Colonic mucosa (tissue), 4 donors: ENCODE measurements around the gene MEGF6. TPM values are rescaled to one million over a fixed set of nuclear protein-coding genes. Genes with fewer than 3 reads are reported as not detected.

ENCODE experiments used
- DNase-seq: peaks from one replicate; pipeline ENCODE4 v3.0.0-alpha.2; 2020
- H3K27ac ChIP-seq: fragments of 200-600 bp; one replicate; pipeline ENCODE4 v1.8.0; 2021
- H3K27me3 ChIP-seq: fragments of 200-600 bp; one replicate; pipeline ENCODE4 v1.8.0; 2021
- H3K36me3 ChIP-seq: fragments of 200-600 bp; one replicate; pipeline ENCODE4 v1.8.0; 2021
- H3K4me1 ChIP-seq: fragments of 200-600 bp; one replicate; pipeline ENCODE4 v1.8.0; 2021; ENCODE audit warnings: mild to moderate bottlenecking
- H3K4me3 ChIP-seq: fragments of 200-600 bp; one replicate; pipeline ENCODE4 v1.8.0; 2021
- H3K9ac ChIP-seq, 2 donors: one replicate each; pipeline ENCODE4 v1.7.0; 2013; ENCODE audit warnings: control low read depth in 2 of 2, low read depth in 2 of 2, low read length in 2 of 2
- H3K9me3 ChIP-seq: fragments of 200-600 bp; one replicate; pipeline ENCODE4 v1.8.0; 2021
- intact Hi-C: fragments of 100-400 bp; cut with DNase I; formaldehyde crosslinking; loops from one replicate; pipeline ENCODE4 v1.14.1; 2022
- total RNA-seq, 2 donors: library from RNA; stranded (reverse); fragmentation: NEBNext Ultra II Directional in 1 of 2; extraction: Animal tissue kit (Norgen Biotek cat#: 25700) in 1 of 2; gene quantifications; one replicate each; pipeline ENCODE4 v1.2.1, GENCODE V29; 2021
- TF ChIP-seq, protein P1 (sequence below): fragments of 200-600 bp; IDR thresholded peaks from one replicate; pipeline ENCODE4 v1.8.0; 2022; ENCODE audit warnings: antibody characterized with exemption, mild to moderate bottlenecking
- donor health status: healthy.
- donor health status: DM: no; HTN: no; CAD: no.
- donor health status: DM: no; HTN: no; CAD: no.

MEGF6 gene
- total RNA-seq, 2 donors from 2014 or later, result 5.2 to 6.4 TPM

DNA sequence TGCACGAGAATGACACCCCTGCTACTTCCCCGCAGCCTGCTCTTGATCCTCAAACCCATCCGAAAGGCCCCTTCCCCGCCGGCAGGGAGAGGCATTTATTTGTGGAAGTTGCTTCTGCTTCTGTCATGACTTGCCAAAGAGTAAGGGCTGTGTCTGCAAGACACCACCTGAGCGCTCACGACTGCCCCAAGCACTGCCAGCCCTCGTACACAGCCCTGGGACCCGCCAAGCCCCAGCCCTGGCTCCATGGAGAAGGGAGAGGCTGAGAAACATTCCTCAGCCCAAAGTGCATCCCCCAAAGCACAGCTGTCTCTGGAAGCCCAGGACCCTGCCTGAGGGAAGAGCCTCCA lies 7.2 kb upstream of the MEGF6 start:
- Histone ChIP-seq H3K9ac (no peak overlapping the region), H3K4me3 (no peak overlapping the region), H3K27ac (no peak overlapping the region), H3K9me3 (no peaks in the 10 kb centered on the region), H3K36me3 (no peaks in the 10 kb centered on the region), H3K4me1 (no peaks in the 10 kb centered on the region), H3K27me3 (no peaks in the 10 kb centered on the region)
- TF ChIP-seq, protein P1, sequence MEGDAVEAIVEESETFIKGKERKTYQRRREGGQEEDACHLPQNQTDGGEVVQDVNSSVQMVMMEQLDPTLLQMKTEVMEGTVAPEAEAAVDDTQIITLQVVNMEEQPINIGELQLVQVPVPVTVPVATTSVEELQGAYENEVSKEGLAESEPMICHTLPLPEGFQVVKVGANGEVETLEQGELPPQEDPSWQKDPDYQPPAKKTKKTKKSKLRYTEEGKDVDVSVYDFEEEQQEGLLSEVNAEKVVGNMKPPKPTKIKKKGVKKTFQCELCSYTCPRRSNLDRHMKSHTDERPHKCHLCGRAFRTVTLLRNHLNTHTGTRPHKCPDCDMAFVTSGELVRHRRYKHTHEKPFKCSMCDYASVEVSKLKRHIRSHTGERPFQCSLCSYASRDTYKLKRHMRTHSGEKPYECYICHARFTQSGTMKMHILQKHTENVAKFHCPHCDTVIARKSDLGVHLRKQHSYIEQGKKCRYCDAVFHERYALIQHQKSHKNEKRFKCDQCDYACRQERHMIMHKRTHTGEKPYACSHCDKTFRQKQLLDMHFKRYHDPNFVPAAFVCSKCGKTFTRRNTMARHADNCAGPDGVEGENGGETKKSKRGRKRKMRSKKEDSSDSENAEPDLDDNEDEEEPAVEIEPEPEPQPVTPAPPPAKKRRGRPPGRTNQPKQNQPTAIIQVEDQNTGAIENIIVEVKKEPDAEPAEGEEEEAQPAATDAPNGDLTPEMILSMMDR, result no peak
- intact Hi-C loops, result loop anchor here (2.0 to 5.0 kb wide), 2 partner anchors 51 to 126 kb away; no protein-coding TSS in a partner anchor
- DNase-seq, result no peak

- no peaks in the 10 kb centered on the region for H3K27me3 ChIP-seq
- H3K4me3 ChIP-seq, result no peak overlapping the region
- H3K4me1 ChIP-seq, result no peaks in the 10 kb centered on the region
- TF ChIP-seq, protein P1, result no peak
- DNase-seq, result no peak
- no peak overlapping the region for H3K9ac ChIP-seq
- no peaks in the 10 kb centered on the region for H3K36me3 ChIP-seq
- intact Hi-C loops, result loop anchor here (2.0 to 5.0 kb wide), 2 partner anchors 51 to 125 kb away; no protein-coding TSS in a partner anchor
- no peaks in the 10 kb centered on the region for H3K9me3 ChIP-seq
- H3K27ac ChIP-seq, result no peak overlapping the region
These were observed 6.6 kb upstream of the MEGF6 start for GRCh38 chr1:3617806-3618345.

DNA sequence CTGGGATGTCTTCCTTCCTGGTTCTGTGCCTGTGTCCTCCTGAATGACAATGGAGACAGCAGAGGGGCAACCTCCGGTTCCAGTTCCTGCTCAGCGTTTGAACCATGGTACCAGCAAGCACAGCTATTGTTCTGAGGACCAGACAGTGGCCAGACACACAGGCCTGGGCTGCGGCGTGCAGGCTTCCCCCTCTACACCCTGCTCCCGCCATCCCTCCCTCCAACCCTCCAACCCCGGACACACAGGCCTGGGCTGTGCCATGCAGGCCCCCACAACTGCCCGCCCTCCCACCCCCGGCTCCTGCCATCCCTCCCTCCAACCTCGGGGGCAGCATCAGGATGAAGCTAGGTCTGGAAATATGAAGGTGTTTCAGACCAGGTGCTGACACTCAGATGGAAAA lies 5.6 kb upstream of the MEGF6 start:
- intact Hi-C loops, result loop anchor here (5.0 kb wide), 1 partner anchor 50 kb away; no protein-coding TSS in a partner anchor
- DNase-seq, result no peak
- no peaks in the 10 kb centered on the region for H3K36me3 ChIP-seq
- no peaks in the 10 kb centered on the region for H3K9me3 ChIP-seq
- no peak overlapping the region for H3K4me3 ChIP-seq
- H3K4me1 ChIP-seq, result no peaks in the 10 kb centered on the region
- no peak overlapping the region for H3K9ac ChIP-seq
- no peak overlapping the region for H3K27ac ChIP-seq
- TF ChIP-seq, protein P1, result no peak
- H3K27me3 ChIP-seq, result no peaks in the 10 kb centered on the region

DNA sequence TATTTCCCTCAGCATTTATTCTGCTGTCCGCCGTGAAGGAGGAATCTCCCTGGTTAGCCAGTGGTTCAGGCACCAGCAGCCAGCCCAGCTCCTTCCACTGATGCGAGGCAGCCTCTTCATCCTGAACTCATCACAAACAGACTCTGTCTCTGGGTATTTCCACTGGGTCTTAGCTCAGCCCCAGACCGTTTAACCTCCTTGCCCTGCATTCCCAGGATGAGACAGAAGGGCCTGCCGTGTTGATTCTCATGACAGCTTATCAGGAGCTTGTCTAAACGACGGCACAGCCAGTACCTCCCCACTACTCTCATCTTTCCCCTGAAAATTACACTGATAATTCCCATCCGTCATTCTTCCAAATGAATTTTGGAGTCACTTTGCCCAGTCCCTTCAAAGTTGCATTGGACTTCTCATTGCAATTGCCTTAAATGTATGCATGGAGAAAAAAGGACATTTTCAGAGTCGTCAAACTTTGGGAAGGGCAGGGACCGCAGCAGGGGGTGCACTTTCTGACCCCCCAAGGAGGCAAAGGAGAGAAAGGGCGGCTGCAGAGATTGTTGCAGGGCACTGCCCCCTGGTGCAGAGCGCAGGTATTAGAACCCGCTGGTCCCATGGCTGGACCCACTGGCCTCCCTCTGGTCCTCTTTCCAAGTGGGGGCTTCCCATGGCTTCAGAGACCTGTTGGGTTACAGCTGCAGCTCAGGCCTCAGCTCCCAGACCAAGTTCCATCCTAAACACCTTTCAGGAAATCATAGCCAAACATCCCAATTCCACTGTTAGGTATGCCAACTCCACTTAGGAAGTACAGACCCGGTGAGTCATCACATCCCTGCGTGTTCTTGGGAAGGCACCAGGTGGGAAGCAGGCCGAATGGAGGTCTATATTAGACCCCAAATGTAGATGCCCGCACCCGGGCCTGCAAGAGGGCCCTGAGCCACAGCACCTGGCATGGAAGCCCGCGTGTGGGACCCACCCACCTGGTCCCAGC lies 3.7 kb upstream of the MEGF6 start:
- TF ChIP-seq, protein P1, result peak; percentile 55
- Histone ChIP-seq H3K36me3 (no peaks in the 10 kb centered on the region), H3K27ac (no peak overlapping the region), H3K4me1 (peaks cover 8% of the 10 kb centered on the region), H3K9ac (no peak overlapping the region), H3K9me3 (no peaks in the 10 kb centered on the region), H3K4me3 (no peak overlapping the region), H3K27me3 (peaks cover 7% of the 10 kb centered on the region)
- DNase-seq, result no peak
- intact Hi-C loops, result loop anchor here (5.0 kb wide), 1 partner anchor 48 kb away; no protein-coding TSS in a partner anchor

GRCh38 chr1:3612123-3612522 lies 815 bp upstream of the MEGF6 start:
- Histone ChIP-seq H3K36me3 (no peaks in the 10 kb centered on the region), H3K27ac (no peak overlapping the region), H3K9me3 (no peaks in the 10 kb centered on the region), H3K4me3 (peak overlapping the region; percentile 44), H3K4me1 (peaks cover 8% of the 10 kb centered on the region), H3K27me3 (peaks cover 7% of the 10 kb centered on the region), H3K9ac (no peak overlapping the region)
- intact Hi-C loops, result no loop called here
- TF ChIP-seq, protein P1, result no peak
- DNase-seq, result no peak
